Measurements from ENCODE around the gene DCLK1. TPM values are rescaled to one million over a fixed set of nuclear protein-coding genes. Genes with fewer than 3 reads are reported as not detected.

Gene DCLK1
- total and polyA plus RNA-seq, 8 donors = 0.67 to 10.1 (median 1.7) TPM

DNA sequence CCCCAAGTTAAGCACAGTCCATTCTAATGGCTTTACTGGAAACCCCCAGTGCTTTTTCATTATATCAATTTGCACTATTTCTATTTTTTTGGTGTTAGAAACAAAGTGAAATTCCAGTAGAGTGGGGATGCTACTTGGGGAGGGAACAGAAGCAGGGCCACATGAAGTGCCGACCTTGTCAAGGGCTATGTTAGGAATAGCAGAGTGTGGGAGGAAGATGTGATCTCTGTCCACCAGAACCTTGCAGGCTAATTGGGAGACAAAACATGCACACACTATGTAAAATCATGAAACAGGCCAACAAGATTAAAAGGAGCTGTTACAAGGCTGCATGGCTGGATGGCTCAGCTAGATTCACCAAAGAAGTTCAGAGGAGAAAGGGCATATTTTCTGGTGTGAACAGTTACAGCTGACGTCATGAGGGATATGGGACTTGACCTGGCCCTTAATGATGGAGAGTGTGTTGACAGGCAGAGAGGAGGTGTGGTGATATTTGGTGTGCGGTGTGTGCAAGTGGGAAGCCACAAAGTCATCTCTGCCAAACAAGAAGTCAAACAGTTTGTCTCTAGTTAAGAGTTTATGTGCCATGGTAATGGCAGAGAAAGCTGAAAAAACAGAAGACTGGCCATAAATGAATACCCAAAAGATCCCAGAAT is 336.3 kb downstream of the DCLK1 start:
- Histone ChIP-seq H3K4me1 (no peaks in the 10 kb centered on the region), H3K27me3 (no peaks in the 10 kb centered on the region), H3K27ac (no peak overlapping the region), H3K4me3 (no peak overlapping the region), H3K9me3 (no peaks in the 10 kb centered on the region), H3K36me3 (no peaks in the 10 kb centered on the region)
- TF ChIP-seq, protein P1, sequence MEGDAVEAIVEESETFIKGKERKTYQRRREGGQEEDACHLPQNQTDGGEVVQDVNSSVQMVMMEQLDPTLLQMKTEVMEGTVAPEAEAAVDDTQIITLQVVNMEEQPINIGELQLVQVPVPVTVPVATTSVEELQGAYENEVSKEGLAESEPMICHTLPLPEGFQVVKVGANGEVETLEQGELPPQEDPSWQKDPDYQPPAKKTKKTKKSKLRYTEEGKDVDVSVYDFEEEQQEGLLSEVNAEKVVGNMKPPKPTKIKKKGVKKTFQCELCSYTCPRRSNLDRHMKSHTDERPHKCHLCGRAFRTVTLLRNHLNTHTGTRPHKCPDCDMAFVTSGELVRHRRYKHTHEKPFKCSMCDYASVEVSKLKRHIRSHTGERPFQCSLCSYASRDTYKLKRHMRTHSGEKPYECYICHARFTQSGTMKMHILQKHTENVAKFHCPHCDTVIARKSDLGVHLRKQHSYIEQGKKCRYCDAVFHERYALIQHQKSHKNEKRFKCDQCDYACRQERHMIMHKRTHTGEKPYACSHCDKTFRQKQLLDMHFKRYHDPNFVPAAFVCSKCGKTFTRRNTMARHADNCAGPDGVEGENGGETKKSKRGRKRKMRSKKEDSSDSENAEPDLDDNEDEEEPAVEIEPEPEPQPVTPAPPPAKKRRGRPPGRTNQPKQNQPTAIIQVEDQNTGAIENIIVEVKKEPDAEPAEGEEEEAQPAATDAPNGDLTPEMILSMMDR (IDR thresholded peaks at IDR 0.05) = no peak
- intact Hi-C loops (cut with DNase I) = no loop called here
- no peak for ATAC-seq
- DNase-seq = no peak
- 69 to 77% methylated on average over 3 of the region's 3 CpGs for WGBS, 2 donors
- FAIRE-seq = no peak

DNA sequence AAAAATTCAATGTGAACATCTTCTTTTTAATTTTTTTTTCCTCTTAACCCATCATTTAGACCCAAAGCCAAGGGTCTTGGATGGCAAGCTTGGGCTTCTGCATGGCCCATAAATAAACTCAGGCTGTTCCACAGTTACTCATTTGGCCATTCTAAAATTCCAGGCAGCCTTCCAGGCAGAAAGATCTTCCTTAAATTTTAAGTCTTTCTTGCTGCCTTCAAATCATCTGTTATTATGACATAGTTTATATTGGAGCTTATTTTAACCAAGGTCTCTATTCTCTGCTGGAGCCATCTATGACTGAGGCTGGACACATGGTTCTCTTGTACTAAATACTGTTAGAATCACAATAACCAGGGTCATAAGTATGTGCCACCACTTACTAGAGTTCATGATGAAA is 337.4 kb downstream of the DCLK1 start:
- no peak for DNase-seq
- no peak for ATAC-seq
- H3K9me3 ChIP-seq = no peaks in the 10 kb centered on the region

DNA sequence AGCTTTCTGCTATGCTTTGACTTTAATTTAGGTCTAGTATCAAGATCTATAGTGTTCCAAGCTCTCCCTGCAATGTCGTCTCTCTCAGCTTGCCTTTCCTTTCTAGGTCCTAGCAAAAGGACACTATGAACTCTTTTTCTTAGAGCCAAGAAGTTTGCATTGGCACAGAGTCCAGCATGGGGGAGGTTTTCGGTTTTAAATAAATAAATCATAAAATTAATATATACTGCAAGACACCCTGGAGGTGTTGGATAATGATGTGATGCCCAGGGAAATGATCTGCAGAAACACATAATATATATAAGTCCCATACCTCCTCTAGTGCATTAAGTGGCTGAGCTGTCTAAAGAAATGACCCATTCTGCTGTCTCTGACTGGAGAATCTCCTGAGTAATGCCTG is 338.3 kb downstream of the DCLK1 start:
- TF ChIP-seq, protein P1 (IDR thresholded peaks at IDR 0.05) = no peak
- WGBS, 2 donors = 60 to 73% methylated on average over 2 of the region's 2 CpGs
- H3K4me3 ChIP-seq = no peak overlapping the region
- no peak for ATAC-seq
- FAIRE-seq = no peak
- DNase-seq = no peak
- H3K36me3 ChIP-seq = no peaks in the 10 kb centered on the region
- no peaks in the 10 kb centered on the region for H3K9me3 ChIP-seq
- H3K27ac ChIP-seq = no peak overlapping the region
- H3K27me3 ChIP-seq = no peaks in the 10 kb centered on the region
- intact Hi-C loops (cut with DNase I) = no loop called here
- no peaks in the 10 kb centered on the region for H3K4me1 ChIP-seq

More for the DNA sequence above, 337.4 kb downstream of the DCLK1 start:
- H3K4me1 ChIP-seq = no peaks in the 10 kb centered on the region
- H3K4me3 ChIP-seq = no peak overlapping the region
- intact Hi-C loops (cut with DNase I) = no loop called here
- no peak overlapping the region for H3K27ac ChIP-seq
- FAIRE-seq = no peak
- no peaks in the 10 kb centered on the region for H3K27me3 ChIP-seq
- TF ChIP-seq, protein P1 (IDR thresholded peaks at IDR 0.05) = no peak
- no peaks in the 10 kb centered on the region for H3K36me3 ChIP-seq

DNA sequence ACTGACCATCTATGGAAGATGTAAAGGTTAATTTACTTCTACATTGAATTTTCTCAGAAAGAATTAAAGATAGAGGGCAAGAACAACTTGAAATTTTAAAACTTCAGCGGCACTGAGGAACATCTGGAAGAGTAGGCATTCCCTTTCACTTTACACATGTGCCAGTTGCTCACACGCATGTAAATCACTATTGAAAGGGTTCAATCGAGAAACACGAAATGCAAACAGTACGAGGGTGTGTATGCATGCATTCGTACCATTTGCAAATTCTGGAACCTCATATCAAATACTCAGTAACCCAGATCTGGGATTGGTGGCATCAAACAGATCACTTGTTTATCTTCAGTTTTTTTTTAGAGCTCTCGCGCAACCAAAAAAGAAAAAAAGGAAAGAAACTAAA is 339.2 kb downstream of the DCLK1 start:
- no peak for DNase-seq
- no peaks in the 10 kb centered on the region for H3K36me3 ChIP-seq
- no peak overlapping the region for H3K4me3 ChIP-seq
- no peak for FAIRE-seq
- no peaks in the 10 kb centered on the region for H3K9me3 ChIP-seq
- TF ChIP-seq, protein P1 (IDR thresholded peaks at IDR 0.05) = no peak
- intact Hi-C loops (cut with DNase I) = no loop called here
- no peaks in the 10 kb centered on the region for H3K4me1 ChIP-seq
- H3K27me3 ChIP-seq = no peaks in the 10 kb centered on the region
- H3K27ac ChIP-seq = no peak overlapping the region
- no peak for ATAC-seq
- WGBS, 2 donors = 72 to 87% methylated on average over 8 of the region's 8 CpGs

DNA sequence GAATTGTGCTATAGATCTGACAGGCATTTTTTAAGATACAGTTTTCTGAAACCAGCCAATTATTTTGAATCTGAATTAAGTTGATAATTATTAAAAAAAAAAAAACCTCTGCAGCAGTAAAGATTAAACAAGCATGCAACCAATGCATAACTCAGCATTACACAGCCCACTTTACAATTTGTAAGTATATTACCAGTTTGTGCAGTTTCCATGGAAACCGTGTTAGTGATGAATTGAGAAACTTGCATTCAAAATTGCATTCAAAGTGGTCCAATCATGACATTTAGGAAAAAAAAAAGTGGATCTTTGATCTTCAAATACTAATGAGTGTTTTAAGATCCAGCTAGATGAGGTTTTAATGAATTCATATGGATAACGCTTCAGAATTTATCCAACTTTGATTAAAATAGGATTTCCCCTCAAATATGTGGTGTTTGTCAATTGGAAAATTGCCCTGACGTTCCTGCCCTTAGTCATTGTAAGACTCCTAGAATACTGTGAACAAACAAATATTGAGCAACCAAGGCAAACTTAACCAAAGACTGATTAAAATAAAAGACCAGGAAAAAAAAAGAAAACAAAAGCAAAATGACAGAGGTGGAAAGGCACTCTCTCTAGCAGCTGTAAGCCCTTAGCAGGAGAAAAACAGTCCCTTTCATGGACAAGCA is 339.9 kb downstream of the DCLK1 start:
- no peaks in the 10 kb centered on the region for H3K27me3 ChIP-seq
- ATAC-seq (peak in 2 of 4 donors; percentile 27 to 32), DNase-seq (no peak), FAIRE-seq (no peak)
- no peak overlapping the region for H3K27ac ChIP-seq
- WGBS, 2 donors = 22 to 23% methylated on average over 3 of the region's 3 CpGs
- TF ChIP-seq, protein P1 (IDR thresholded peaks at IDR 0.05) = no peak
- H3K9me3 ChIP-seq = no peaks in the 10 kb centered on the region
- intact Hi-C loops (cut with DNase I) = no loop called here
- no peak overlapping the region for H3K4me3 ChIP-seq
- no peaks in the 10 kb centered on the region for H3K4me1 ChIP-seq
- no peaks in the 10 kb centered on the region for H3K36me3 ChIP-seq

Data from pancreas (tissue), 10 donors.